ENCODE results near the gene IL2RA. TPM values are rescaled to one million over a fixed set of nuclear protein-coding genes. Genes with fewer than 3 reads are reported as not detected.
A peak's percentile ranks its signal among the peaks of the same experiment; 100 is the strongest.

IL2RA gene
- total and polyA plus RNA-seq, 10 of the 15 experiments (the other 5 are each of a cell fraction or from before 2014, with no cell fraction given) = 2.2 to 6.0 (median 4.9) TPM

DNA sequence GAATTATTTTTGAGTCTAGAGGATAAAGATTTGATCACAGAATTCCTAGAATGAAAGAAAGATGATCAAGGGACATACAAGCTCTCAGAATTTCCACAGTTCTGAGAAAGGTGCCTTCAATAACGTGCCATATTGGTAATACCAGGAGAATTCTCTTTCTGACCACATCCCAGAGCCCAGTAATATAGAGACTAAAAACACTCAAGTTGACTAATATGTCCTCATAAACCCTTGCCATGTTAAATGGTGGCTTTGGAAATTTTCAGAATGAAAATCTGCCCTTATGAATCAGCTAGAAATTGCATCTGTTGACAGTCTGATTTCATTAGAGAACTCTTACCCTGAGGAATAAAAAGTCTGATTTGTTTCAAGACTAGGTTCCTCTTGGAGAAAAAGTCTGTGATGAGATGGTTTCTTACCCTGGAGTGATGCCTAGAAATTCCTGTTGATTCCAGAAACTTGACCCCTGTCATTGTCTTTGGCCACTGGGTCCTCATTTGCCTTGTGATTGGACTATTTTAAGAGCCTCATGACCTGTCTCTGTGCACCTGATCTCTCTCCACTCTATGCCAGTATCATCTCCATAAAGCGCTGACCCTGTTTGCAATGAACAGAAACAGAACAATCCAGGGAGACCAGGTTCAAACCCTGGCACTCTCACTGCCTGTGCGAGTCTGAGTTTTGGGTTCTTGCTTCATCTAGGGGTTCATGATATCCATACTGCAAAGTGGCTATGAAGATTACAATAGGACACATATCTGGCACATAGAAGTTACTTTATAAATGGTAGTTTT is 3.3 kb downstream of the IL2RA start:
- ATAC-seq (peak; percentile 41), FAIRE-seq (no peak), DNase-seq (ENCODE audit: low read depth, low spot score) (no peak)
- ChIA-PET POLR2A (interaction anchor here (1.2 to 1.7 kb wide), 3 partner anchors 10 to 83 kb away, joined by 3 to 5 read pairs (median 3); partner anchors contain the start of gene IL15RA), CTCF (interaction anchor here (0.8 to 3.2 kb wide), 7 partner anchors 9 to 143 kb away, joined by 3 to 23 read pairs (median 5); no protein-coding TSS in a partner anchor), RAD21 (ENCODE audit: unreplicated experiment) (interaction anchor here (0.7 to 1.5 kb wide), 5 partner anchors 9 to 237 kb away, joined by 3 to 5 read pairs (median 4); no protein-coding TSS in a partner anchor), SMC1A (ENCODE audit: uncharacterized antibody, unreplicated experiment) (interaction anchor here (0.7 to 3.1 kb wide), 6 partner anchors 9 to 50 kb away, joined by 3 to 18 read pairs (median 6); no protein-coding TSS in a partner anchor)
- H3K9me3 ChIP-seq (replicated peaks; ENCODE audit: control insufficient read depth, insufficient read depth, low read length) = no peaks in the 10 kb centered on the region
- H3K4me1 ChIP-seq (ENCODE audit: control insufficient read depth, insufficient read depth, low read length) = peaks cover 44% of the 10 kb centered on the region
- H3K9ac ChIP-seq (ENCODE audit: control insufficient read depth, insufficient read depth, low read length) = no peak overlapping the region
- no peaks in the 10 kb centered on the region for H3K36me3 ChIP-seq (ENCODE audit: control insufficient read depth in 2 of 2, insufficient read depth in 2 of 2, low read length in 1 of 2)
- H3K79me2 ChIP-seq (ENCODE audit: control insufficient read depth, insufficient read depth, low read length) = no peaks in the 10 kb centered on the region; the same call in 1 of the 2 replicates
- WGBS (ENCODE audit: insufficient coverage, insufficient replicate concordance, low lambda C conversion rate, missing lambda C conversion rate) = 15% methylated on average over 3 of the region's 3 CpGs
- BruUV-seq (replicated peaks) = TSS peak; percentile 67
- in situ Hi-C loops (cut with MboI) (no loop called here), intact Hi-C loops (cut with micrococcal nuclease; ENCODE audit: unreplicated experiment) (no loop called here)
- peak overlapping the region; percentile 38 for H3K27ac ChIP-seq (ENCODE audit: control insufficient read depth, insufficient read depth)
- H3K4me3 ChIP-seq = no peak overlapping the region
- no peaks in the 10 kb centered on the region for H3K27me3 ChIP-seq (replicated peaks in 1 of 2; ENCODE audit: control insufficient read depth in 2 of 2, insufficient read depth in 2 of 2, low read length in 1 of 2)
- H2AFZ ChIP-seq (ENCODE audit: control insufficient read depth, low read depth, low read length) = no peak overlapping the region
- no peaks in the 10 kb centered on the region for H4K20me1 ChIP-seq (ENCODE audit: control insufficient read depth, insufficient read depth)
- H3K4me2 ChIP-seq (ENCODE audit: control insufficient read depth, insufficient read depth) = peak overlapping the region; percentile 73
- peak; percentile 75; the same call in 1 of the 2 replicates for TF ChIP-seq TCF7 (IDR thresholded peaks at IDR 0.05; ENCODE audit: borderline replicate concordance)
- no peak for TF ChIP-seq CHD4 (IDR thresholded peaks at IDR 0.05)
- 0 out of 2 replicates have a peak, but pooled peaks have one; percentile 35 for TF ChIP-seq TCF3 (IDR thresholded peaks at IDR 0.05; ENCODE audit: borderline replicate concordance, insufficient read depth, low read depth, low read length)
- no peak for TF ChIP-seq STAT1 (conservative IDR thresholded peaks at IDR 0.05)
- no peak for TF ChIP-seq MYB (IDR thresholded peaks at IDR 0.05; ENCODE audit: borderline replicate concordance, low read depth, low read length)
- TF ChIP-seq, protein P1, sequence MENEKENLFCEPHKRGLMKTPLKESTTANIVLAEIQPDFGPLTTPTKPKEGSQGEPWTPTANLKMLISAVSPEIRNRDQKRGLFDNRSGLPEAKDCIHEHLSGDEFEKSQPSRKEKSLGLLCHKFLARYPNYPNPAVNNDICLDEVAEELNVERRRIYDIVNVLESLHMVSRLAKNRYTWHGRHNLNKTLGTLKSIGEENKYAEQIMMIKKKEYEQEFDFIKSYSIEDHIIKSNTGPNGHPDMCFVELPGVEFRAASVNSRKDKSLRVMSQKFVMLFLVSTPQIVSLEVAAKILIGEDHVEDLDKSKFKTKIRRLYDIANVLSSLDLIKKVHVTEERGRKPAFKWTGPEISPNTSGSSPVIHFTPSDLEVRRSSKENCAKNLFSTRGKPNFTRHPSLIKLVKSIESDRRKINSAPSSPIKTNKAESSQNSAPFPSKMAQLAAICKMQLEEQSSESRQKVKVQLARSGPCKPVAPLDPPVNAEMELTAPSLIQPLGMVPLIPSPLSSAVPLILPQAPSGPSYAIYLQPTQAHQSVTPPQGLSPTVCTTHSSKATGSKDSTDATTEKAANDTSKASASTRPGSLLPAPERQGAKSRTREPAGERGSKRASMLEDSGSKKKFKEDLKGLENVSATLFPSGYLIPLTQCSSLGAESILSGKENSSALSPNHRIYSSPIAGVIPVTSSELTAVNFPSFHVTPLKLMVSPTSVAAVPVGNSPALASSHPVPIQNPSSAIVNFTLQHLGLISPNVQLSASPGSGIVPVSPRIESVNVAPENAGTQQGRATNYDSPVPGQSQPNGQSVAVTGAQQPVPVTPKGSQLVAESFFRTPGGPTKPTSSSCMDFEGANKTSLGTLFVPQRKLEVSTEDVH (IDR thresholded peaks at IDR 0.05; ENCODE audit: low read depth, partially characterized antibody) = no peak
- peak; percentile 92 to 95 for TF ChIP-seq IKZF2 (IDR thresholded peaks at IDR 0.05)
- TF ChIP-seq, protein P2, sequence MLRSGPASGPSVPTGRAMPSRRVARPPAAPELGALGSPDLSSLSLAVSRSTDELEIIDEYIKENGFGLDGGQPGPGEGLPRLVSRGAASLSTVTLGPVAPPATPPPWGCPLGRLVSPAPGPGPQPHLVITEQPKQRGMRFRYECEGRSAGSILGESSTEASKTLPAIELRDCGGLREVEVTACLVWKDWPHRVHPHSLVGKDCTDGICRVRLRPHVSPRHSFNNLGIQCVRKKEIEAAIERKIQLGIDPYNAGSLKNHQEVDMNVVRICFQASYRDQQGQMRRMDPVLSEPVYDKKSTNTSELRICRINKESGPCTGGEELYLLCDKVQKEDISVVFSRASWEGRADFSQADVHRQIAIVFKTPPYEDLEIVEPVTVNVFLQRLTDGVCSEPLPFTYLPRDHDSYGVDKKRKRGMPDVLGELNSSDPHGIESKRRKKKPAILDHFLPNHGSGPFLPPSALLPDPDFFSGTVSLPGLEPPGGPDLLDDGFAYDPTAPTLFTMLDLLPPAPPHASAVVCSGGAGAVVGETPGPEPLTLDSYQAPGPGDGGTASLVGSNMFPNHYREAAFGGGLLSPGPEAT (IDR thresholded peaks at IDR 0.05; ENCODE audit: low read depth) = peak; percentile 81; the same call in 1 of the 2 replicates
- TF ChIP-seq ATF7 (IDR thresholded peaks at IDR 0.05; ENCODE audit: low read depth) = 0 out of 2 replicates have a peak, but pooled peaks have one; percentile 30
- TF ChIP-seq RUNX3 (IDR thresholded peaks at IDR 0.05; ENCODE audit: low read length) = peak; percentile 98
- TF ChIP-seq, protein P3, sequence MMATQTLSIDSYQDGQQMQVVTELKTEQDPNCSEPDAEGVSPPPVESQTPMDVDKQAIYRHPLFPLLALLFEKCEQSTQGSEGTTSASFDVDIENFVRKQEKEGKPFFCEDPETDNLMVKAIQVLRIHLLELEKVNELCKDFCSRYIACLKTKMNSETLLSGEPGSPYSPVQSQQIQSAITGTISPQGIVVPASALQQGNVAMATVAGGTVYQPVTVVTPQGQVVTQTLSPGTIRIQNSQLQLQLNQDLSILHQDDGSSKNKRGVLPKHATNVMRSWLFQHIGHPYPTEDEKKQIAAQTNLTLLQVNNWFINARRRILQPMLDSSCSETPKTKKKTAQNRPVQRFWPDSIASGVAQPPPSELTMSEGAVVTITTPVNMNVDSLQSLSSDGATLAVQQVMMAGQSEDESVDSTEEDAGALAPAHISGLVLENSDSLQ (IDR thresholded peaks at IDR 0.05) = no peak
- TF ChIP-seq, protein P4, sequence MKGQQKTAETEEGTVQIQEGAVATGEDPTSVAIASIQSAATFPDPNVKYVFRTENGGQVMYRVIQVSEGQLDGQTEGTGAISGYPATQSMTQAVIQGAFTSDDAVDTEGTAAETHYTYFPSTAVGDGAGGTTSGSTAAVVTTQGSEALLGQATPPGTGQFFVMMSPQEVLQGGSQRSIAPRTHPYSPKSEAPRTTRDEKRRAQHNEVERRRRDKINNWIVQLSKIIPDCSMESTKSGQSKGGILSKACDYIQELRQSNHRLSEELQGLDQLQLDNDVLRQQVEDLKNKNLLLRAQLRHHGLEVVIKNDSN (IDR thresholded peaks at IDR 0.05; ENCODE audit: borderline replicate concordance, extremely low read length, insufficient read depth, low read depth, low read length) = no peak
- no peak for TF ChIP-seq CHD1 (IDR thresholded peaks at IDR 0.05; ENCODE audit: low read depth, low read length)
- TF ChIP-seq SP1 (IDR thresholded peaks at IDR 0.05; ENCODE audit: low read depth, low read length) = no peak
